ENCODE results near the gene APRT.

Gene APRT

GRCh38 chr16:88811769-88812512 is at the start of gene APRT:
Gene APRT (minus strand): TSS chr16:88811928. CDS start chr16:88811899, 29 bp downstream.
- peaks cover 16% of the 10 kb centered on the region for H3K4me1 ChIP-seq (ENCODE audit: control insufficient read depth, insufficient read depth, low read length)
- peak; percentile 98 for DNase-seq (ENCODE audit: low read depth)
- peak within 1 kb of the TSS; percentile 82 for H3K4me3 ChIP-seq (ENCODE audit: low read length)
- peak within 1 kb of the TSS; percentile 90 for H3K9ac ChIP-seq (ENCODE audit: low read length)
- H3K36me3 ChIP-seq (ENCODE audit: control insufficient read depth, insufficient read depth, low read length, severe bottlenecking): peaks cover 22% of the 10 kb centered on the region
- no peaks in the 10 kb centered on the region for H3K27me3 ChIP-seq (replicated peaks; ENCODE audit: control insufficient read depth, insufficient read depth, low read length)
- H3K9me3 ChIP-seq (ENCODE audit: control insufficient read depth, low read length): no peaks in the 10 kb centered on the region

GRCh38 chr16:88861359-88861758 is 49.6 kb upstream of the APRT start:
- no peak for DNase-seq (ENCODE audit: low read depth)
- Histone ChIP-seq H3K4me1 (ENCODE audit: control insufficient read depth, insufficient read depth, low read length) (peaks cover 11% of the 10 kb centered on the region), H3K27me3 (replicated peaks; ENCODE audit: control insufficient read depth, insufficient read depth, low read length) (peaks cover 7% of the 10 kb centered on the region), H3K9me3 (ENCODE audit: control insufficient read depth, low read length) (no peaks in the 10 kb centered on the region), H3K4me3 (ENCODE audit: low read length) (no peak overlapping the region), H3K36me3 (ENCODE audit: control insufficient read depth, insufficient read depth, low read length, severe bottlenecking) (peaks cover 36% of the 10 kb centered on the region), H3K9ac (ENCODE audit: low read length) (no peak overlapping the region)

GRCh38 chr16:88859381-88860091 is 47.8 kb upstream of the APRT start:
- no peak overlapping the region for H3K9ac ChIP-seq (ENCODE audit: low read length)
- H3K27me3 ChIP-seq (replicated peaks; ENCODE audit: control insufficient read depth, insufficient read depth, low read length): no peaks in the 10 kb centered on the region
- H3K4me3 ChIP-seq (ENCODE audit: low read length): no peak overlapping the region
- no peaks in the 10 kb centered on the region for H3K9me3 ChIP-seq (ENCODE audit: control insufficient read depth, low read length)
- peaks cover 19% of the 10 kb centered on the region for H3K4me1 ChIP-seq (ENCODE audit: control insufficient read depth, insufficient read depth, low read length)
- H3K36me3 ChIP-seq (ENCODE audit: control insufficient read depth, insufficient read depth, low read length, severe bottlenecking): peaks cover 36% of the 10 kb centered on the region
- DNase-seq (ENCODE audit: low read depth): no peak

GRCh38 chr16:88857728-88858339 is 46.1 kb upstream of the APRT start:
- peak; percentile 84 for DNase-seq (ENCODE audit: low read depth)
- peak overlapping the region; percentile 93 for H3K9ac ChIP-seq (ENCODE audit: low read length)
- peaks cover 36% of the 10 kb centered on the region for H3K36me3 ChIP-seq (ENCODE audit: control insufficient read depth, insufficient read depth, low read length, severe bottlenecking)
- H3K9me3 ChIP-seq (ENCODE audit: control insufficient read depth, low read length): no peaks in the 10 kb centered on the region
- peaks cover 19% of the 10 kb centered on the region for H3K4me1 ChIP-seq (ENCODE audit: control insufficient read depth, insufficient read depth, low read length)
- no peaks in the 10 kb centered on the region for H3K27me3 ChIP-seq (replicated peaks; ENCODE audit: control insufficient read depth, insufficient read depth, low read length)
- H3K4me3 ChIP-seq (ENCODE audit: low read length): peak overlapping the region; percentile 99

- peak within 1 kb of the TSS; percentile 93 for H3K9ac ChIP-seq (ENCODE audit: low read length)
- no peaks in the 10 kb centered on the region for H3K27me3 ChIP-seq (replicated peaks; ENCODE audit: control insufficient read depth, insufficient read depth, low read length)
Observed at GRCh38 chr16:88856828-88857727, 45.4 kb upstream of the APRT start, which contains the start of the genes GALNS and TRAPPC2L. Gene GALNS (minus strand): TSS chr16:88856947. CDS start chr16:88856877, 70 bp downstream. Gene TRAPPC2L (plus strand): TSS chr16:88857127. CDS start chr16:88857151, 24 bp downstream.

GRCh38 chr16:88856122-88856827 is 44.5 kb upstream of the APRT start:
- peaks cover 26% of the 10 kb centered on the region for H3K36me3 ChIP-seq (ENCODE audit: control insufficient read depth, insufficient read depth, low read length, severe bottlenecking)
- H3K9ac ChIP-seq (ENCODE audit: low read length): peak overlapping the region; percentile 93
- H3K27me3 ChIP-seq (replicated peaks; ENCODE audit: control insufficient read depth, insufficient read depth, low read length): no peaks in the 10 kb centered on the region
- H3K4me1 ChIP-seq (ENCODE audit: control insufficient read depth, insufficient read depth, low read length): peaks cover 19% of the 10 kb centered on the region
- no peaks in the 10 kb centered on the region for H3K9me3 ChIP-seq (ENCODE audit: control insufficient read depth, low read length)
- peak overlapping the region; percentile 99 for H3K4me3 ChIP-seq (ENCODE audit: low read length)
- DNase-seq (ENCODE audit: low read depth): peak; percentile 18

More at GRCh38 chr16:88856828-88857727, 45.4 kb upstream of the APRT start, which contains the start of the genes GALNS and TRAPPC2L:
- H3K4me1 ChIP-seq (ENCODE audit: control insufficient read depth, insufficient read depth, low read length): peaks cover 19% of the 10 kb centered on the region
- H3K4me3 ChIP-seq (ENCODE audit: low read length): peak within 1 kb of the TSS; percentile 99
- DNase-seq (ENCODE audit: low read depth): peak; percentile 100
- H3K9me3 ChIP-seq (ENCODE audit: control insufficient read depth, low read length): no peaks in the 10 kb centered on the region
- peaks cover 32% of the 10 kb centered on the region for H3K36me3 ChIP-seq (ENCODE audit: control insufficient read depth, insufficient read depth, low read length, severe bottlenecking)

GRCh38 chr16:88855736-88856121 is 44.0 kb upstream of the APRT start:
- DNase-seq (ENCODE audit: low read depth): no peak
- peak overlapping the region; percentile 84 for H3K4me3 ChIP-seq (ENCODE audit: low read length)

GRCh38 chr16:88855176-88855575 is 43.4 kb upstream of the APRT start:
- no peak overlapping the region for H3K9ac ChIP-seq (ENCODE audit: low read length)
- peak overlapping the region; percentile 84 for H3K4me3 ChIP-seq (ENCODE audit: low read length)
- no peaks in the 10 kb centered on the region for H3K27me3 ChIP-seq (replicated peaks; ENCODE audit: control insufficient read depth, insufficient read depth, low read length)
- no peaks in the 10 kb centered on the region for H3K9me3 ChIP-seq (ENCODE audit: control insufficient read depth, low read length)
- H3K4me1 ChIP-seq (ENCODE audit: control insufficient read depth, insufficient read depth, low read length): peaks cover 19% of the 10 kb centered on the region
- no peak for DNase-seq (ENCODE audit: low read depth)
- H3K36me3 ChIP-seq (ENCODE audit: control insufficient read depth, insufficient read depth, low read length, severe bottlenecking): peaks cover 18% of the 10 kb centered on the region

More at GRCh38 chr16:88855736-88856121, 44.0 kb upstream of the APRT start:
- Histone ChIP-seq H3K9me3 (ENCODE audit: control insufficient read depth, low read length) (no peaks in the 10 kb centered on the region), H3K4me1 (ENCODE audit: control insufficient read depth, insufficient read depth, low read length) (peaks cover 19% of the 10 kb centered on the region), H3K27me3 (replicated peaks; ENCODE audit: control insufficient read depth, insufficient read depth, low read length) (no peaks in the 10 kb centered on the region), H3K36me3 (ENCODE audit: control insufficient read depth, insufficient read depth, low read length, severe bottlenecking) (peaks cover 21% of the 10 kb centered on the region), H3K9ac (ENCODE audit: low read length) (peak overlapping the region; percentile 83)

GRCh38 chr16:88854306-88855111 is 42.8 kb upstream of the APRT start:
- DNase-seq (ENCODE audit: low read depth): no peak
- Histone ChIP-seq H3K36me3 (ENCODE audit: control insufficient read depth, insufficient read depth, low read length, severe bottlenecking) (peaks cover 13% of the 10 kb centered on the region), H3K27me3 (replicated peaks; ENCODE audit: control insufficient read depth, insufficient read depth, low read length) (no peaks in the 10 kb centered on the region), H3K4me3 (ENCODE audit: low read length) (no peak overlapping the region), H3K9me3 (ENCODE audit: control insufficient read depth, low read length) (no peaks in the 10 kb centered on the region), H3K4me1 (ENCODE audit: control insufficient read depth, insufficient read depth, low read length) (peaks cover 19% of the 10 kb centered on the region), H3K9ac (ENCODE audit: low read length) (no peak overlapping the region)

All from adipocyte (in vitro differentiated cells).